Cardiac atrium fibroblast (primary cell): ENCODE results near the gene EIF5A2. TPM values are rescaled to one million over a fixed set of nuclear protein-coding genes. Genes with fewer than 3 reads are reported as not detected.

Experiments used
- total RNA-seq: library from RNA; depleted of rRNA; stranded (reverse); fragments of >200 nt; gene quantifications from 2 replicates; pipeline ENCODE4 v1.2.3, GENCODE V29; 2015

Gene EIF5A2
- 9.9 and 20.2 TPM in 2 replicates for total RNA-seq

DNA sequence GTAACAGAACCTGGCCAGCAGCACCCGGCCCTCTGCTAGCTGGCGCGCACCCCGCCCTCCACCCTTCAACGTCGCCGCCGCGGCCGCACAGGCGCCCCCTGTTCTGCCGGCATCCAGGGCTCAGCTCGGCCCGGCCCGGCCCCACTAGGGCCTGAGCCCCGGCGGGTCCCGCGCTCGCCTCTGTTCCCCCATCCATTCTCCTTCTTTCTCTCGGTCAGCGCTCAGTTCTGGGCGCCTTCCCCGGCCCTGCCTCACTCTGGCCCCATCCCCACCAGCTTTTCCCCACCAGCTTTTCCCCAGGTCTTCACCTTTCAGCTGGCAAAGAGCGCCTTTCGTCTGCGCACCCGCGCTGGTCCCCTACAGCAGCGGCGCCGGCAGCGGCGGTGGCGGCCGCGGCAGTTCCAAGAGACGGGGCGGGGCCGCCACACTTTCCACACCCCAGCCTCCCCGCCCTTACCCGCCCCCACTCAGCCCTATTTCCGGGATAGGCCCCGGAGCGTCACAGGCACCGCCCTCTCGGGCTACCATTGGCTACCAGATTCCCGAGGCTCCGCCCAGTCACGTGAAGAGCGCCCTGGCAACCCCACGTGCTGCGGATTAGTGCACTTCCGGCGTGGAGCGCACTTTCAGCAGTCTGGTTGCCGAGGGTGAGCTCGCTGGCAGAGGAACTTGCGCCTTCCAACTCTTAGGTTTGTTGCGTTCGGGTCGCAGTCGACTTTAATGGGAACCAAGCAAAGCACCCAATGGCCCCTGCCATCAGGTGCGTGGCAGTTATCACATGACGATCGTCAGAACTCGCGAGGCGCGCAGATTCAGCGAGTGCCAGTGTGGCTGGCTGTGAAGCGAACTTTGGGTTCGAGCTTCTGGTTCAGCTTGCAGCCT, at the start of gene EIF5A2:
TSS of gene EIF5A2 (minus strand) at position 403 of the 882 bp plus-strand sequence. CDS start 831 bp downstream, outside the sequence.

DNA sequence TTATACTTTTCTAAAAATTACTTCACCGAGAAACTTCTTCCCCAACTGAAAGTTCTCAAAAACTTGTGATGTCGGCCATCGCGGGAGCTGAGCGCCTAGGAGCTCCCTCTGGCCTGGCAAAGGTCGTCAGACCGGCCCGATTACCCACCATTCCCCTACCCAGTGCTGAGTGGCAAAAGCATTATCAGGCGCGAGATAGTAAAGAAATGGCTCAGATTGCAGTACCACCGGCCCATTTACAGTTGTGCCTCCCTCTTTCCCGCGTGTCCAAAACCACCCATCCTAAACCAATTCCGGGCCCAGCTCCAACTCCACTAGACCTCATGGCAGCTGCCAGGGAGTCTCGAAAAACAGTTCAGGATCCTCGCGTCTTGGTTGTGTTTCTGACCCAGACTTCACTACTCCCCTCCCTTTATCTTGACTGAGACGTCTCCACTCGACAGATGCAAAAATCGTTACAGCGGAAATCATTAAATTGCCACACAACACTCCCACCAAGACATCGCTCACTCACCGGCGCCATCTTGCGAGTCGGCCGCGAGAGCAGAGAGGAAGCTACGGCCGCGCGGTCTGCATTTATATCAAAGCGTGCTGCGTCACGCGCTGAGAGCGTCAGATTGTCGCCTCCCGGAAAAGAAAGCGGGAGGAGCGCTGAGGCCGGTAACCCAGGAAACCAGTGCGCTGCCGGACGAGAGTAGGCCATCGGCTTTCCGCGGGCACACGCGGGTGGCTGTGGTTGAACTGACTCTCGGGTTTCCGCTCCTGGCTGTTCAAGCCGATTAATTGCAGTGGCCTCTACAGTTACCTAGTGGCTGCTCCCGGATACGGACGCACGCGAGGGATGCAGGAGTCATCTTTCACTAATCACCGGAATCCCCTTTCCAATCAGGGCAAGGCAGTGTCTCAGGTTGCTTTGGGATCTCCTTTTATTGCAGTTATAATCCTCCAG, 38.5 kb downstream of the EIF5A2 start, which contains the start of gene RPL22L1:
TSS of gene RPL22L1 (minus strand) at position 551 of the 949 bp plus-strand sequence. CDS start at position 523, 28 bp downstream.

Other genes with a start within 250 kb of the EIF5A2 start
- 193 and 318 TPM in 2 replicates for gene RPL22L1, start 38.4 kb downstream of the EIF5A2 start, total RNA-seq
- gene SLC2A2, start 118.1 kb upstream of the EIF5A2 start, total RNA-seq, result not detected in 2 replicates